ENCODE results near the gene SLC49A3.

SLC49A3 gene

GRCh38 chr4:665751-666435 is 23.1 kb downstream of the SLC49A3 start:
- no peak for DNase-seq (ENCODE audit: low spot score)

- no peak for DNase-seq (ENCODE audit: low spot score)
Observed at GRCh38 chr4:665381-665750, 23.6 kb downstream of the SLC49A3 start.

- DNase-seq (ENCODE audit: low spot score), result no peak
Observed at GRCh38 chr4:664713-665231, 24.2 kb downstream of the SLC49A3 start.

- DNase-seq (ENCODE audit: low spot score), result no peak
Observed at GRCh38 chr4:663438-664428, 25.2 kb downstream of the SLC49A3 start.

GRCh38 chr4:663046-663437 is 25.9 kb downstream of the SLC49A3 start:
- DNase-seq (ENCODE audit: low spot score), result no peak

- DNase-seq (ENCODE audit: low spot score), result no peak
Observed at GRCh38 chr4:661881-662761, 26.8 kb downstream of the SLC49A3 start.

- DNase-seq (ENCODE audit: low spot score), result no peak
Observed at GRCh38 chr4:661231-661630, 27.7 kb downstream of the SLC49A3 start.

- no peak for DNase-seq (ENCODE audit: low spot score)
Observed at GRCh38 chr4:660401-660800, 28.6 kb downstream of the SLC49A3 start.

- no peak for DNase-seq (ENCODE audit: low spot score)
Observed at GRCh38 chr4:659851-660250, 29.1 kb downstream of the SLC49A3 start.

GRCh38 chr4:658681-659667 is 30.0 kb downstream of the SLC49A3 start:
- DNase-seq (ENCODE audit: low spot score), result no peak

- no peak for DNase-seq (ENCODE audit: low spot score)
Observed at GRCh38 chr4:657834-658667, 30.9 kb downstream of the SLC49A3 start.

- no peak for DNase-seq (ENCODE audit: low spot score)
Observed at GRCh38 chr4:657338-657833, 31.6 kb downstream of the SLC49A3 start.

- DNase-seq (ENCODE audit: low spot score), result no peak
Observed at GRCh38 chr4:656436-657337, 32.3 kb downstream of the SLC49A3 start.

- no peak for DNase-seq (ENCODE audit: low spot score)
Observed at GRCh38 chr4:655464-656151, 33.3 kb downstream of the SLC49A3 start.

GRCh38 chr4:654871-655463 is 34.0 kb downstream of the SLC49A3 start:
- no peak for DNase-seq (ENCODE audit: low spot score)

- no peak for DNase-seq (ENCODE audit: low spot score)
Observed at GRCh38 chr4:654503-654845, 34.5 kb downstream of the SLC49A3 start.

GRCh38 chr4:653831-654502 is 35.0 kb downstream of the SLC49A3 start:
- no peak for DNase-seq (ENCODE audit: low spot score)
